HepG2 (cell line): ENCODE measurements around the gene USP36. TPM values are rescaled to one million over a fixed set of nuclear protein-coding genes. Genes with fewer than 3 reads are reported as not detected.

Experiments used
- ATF5 ChIP-seq: sonication (generic); formaldehyde crosslinking; IDR thresholded peaks from 2 replicates; pipeline ENCODE4 v1.4.0; 2020; ENCODE audit warnings: mild to moderate bottlenecking, low read depth, missing genetic modification reagents
- HNRNPLL ChIP-seq: fragments of 200-400 bp; formaldehyde crosslinking; IDR thresholded peaks from 2 replicates; pipeline ENCODE4 v1.6.1; 2017; ENCODE audit warnings: mild to moderate bottlenecking, low read depth, low read length; ENCODE audit not compliant: poor library complexity, severe bottlenecking
- KLF13 ChIP-seq: sonication (generic); formaldehyde crosslinking; IDR thresholded peaks from 2 replicates; pipeline ENCODE4 v1.4.0; 2020; ENCODE audit warnings: mild to moderate bottlenecking, missing genetic modification reagents
- MYC ChIP-seq: sonication (generic); formaldehyde crosslinking; IDR thresholded peaks from 2 replicates; pipeline ENCODE4 v1.9.0; 2021; ENCODE audit warnings: missing genetic modification reagents, borderline replicate concordance
- PAX8 ChIP-seq: sonication (generic); formaldehyde crosslinking; IDR thresholded peaks from 2 replicates; pipeline ENCODE4 v1.8.0; 2022; ENCODE audit warnings: mild to moderate bottlenecking, missing genetic modification reagents, borderline replicate concordance
- SALL1 ChIP-seq: sonication (generic); formaldehyde crosslinking; IDR thresholded peaks from 2 replicates; pipeline ENCODE4 v1.8.0; 2022; ENCODE audit warnings: mild to moderate bottlenecking, missing genetic modification reagents
- SRSF1 ChIP-seq: fragments of 200-400 bp; formaldehyde crosslinking; optimal IDR thresholded peaks from 2 replicates; pipeline ENCODE3; 2017; ENCODE audit warnings: mild to moderate bottlenecking, low read depth, low read length, moderate library complexity
- TBX2 ChIP-seq: sonication (generic); formaldehyde crosslinking; IDR thresholded peaks from 2 replicates; pipeline ENCODE4 v1.5.0; 2020; ENCODE audit warnings: missing genetic modification reagents, mild to moderate bottlenecking, borderline replicate concordance
- TFDP1 ChIP-seq: IDR thresholded peaks from 2 replicates; pipeline ENCODE4 v1.6.1; 2016; ENCODE audit warnings: missing compliant biosample characterization, missing genetic modification reagents, borderline replicate concordance
- TRAFD1 ChIP-seq: sonication (generic); formaldehyde crosslinking; IDR thresholded peaks from 2 replicates; pipeline ENCODE4 v1.5.1; 2020; ENCODE audit warnings: missing genetic modification reagents, mild to moderate bottlenecking, borderline replicate concordance
- ZBTB10 ChIP-seq: sonication (generic); formaldehyde crosslinking; IDR thresholded peaks from 2 replicates; pipeline ENCODE4 v1.4.0; 2020; ENCODE audit warnings: missing genetic modification reagents, borderline replicate concordance
- ZBTB49 ChIP-seq: sonication (generic); formaldehyde crosslinking; IDR thresholded peaks from 2 replicates; pipeline ENCODE4 v1.4.0; 2020; ENCODE audit warnings: missing genetic modification reagents, borderline replicate concordance
- ZNF687 ChIP-seq: sonication (generic); formaldehyde crosslinking; IDR thresholded peaks from 2 replicates; pipeline ENCODE4 v1.5.1; 2020; ENCODE audit warnings: mild to moderate bottlenecking, missing genetic modification reagents, moderate library complexity
- ZNF788 ChIP-seq: sonication (generic); formaldehyde crosslinking; IDR thresholded peaks from 2 replicates; pipeline ENCODE4 v1.5.0; 2020; ENCODE audit warnings: mild to moderate bottlenecking, missing genetic modification reagents, borderline replicate concordance
- polyA plus RNA-seq, 8 experiments: library from polyadenylated mRNA; depleted of rRNA in 3 of 8; stranded (reverse) in 7 of 8; unstranded in 1 of 8; fragments of >200 nt; fragmentation: Illumina TruSeq in 4 of 8; extraction: Trizol in 4 of 8; gene quantifications; 2 replicates each; pipeline versions ENCODE4 v1.2.1 to v1.2.3, GENCODE V29; 2011 to 2016; ENCODE audit warnings: low read depth in 4 of 8, missing spikeins in 1 of 8, mixed read lengths in 1 of 8; ENCODE audit not compliant: insufficient read depth in 1 of 8
- total RNA-seq, 5 experiments: library from RNA; depleted of rRNA; stranded (reverse); fragments of >200 nt; fragmentation: Illumina TruSeq; extraction: Trizol; gene quantifications; 2 replicates each; pipeline ENCODE4 v1.2.3, GENCODE V29; 2016; ENCODE audit warnings: low read depth in 1 of 5

The USP36 gene
- total and polyA plus RNA-seq, 2 of the 13 experiments (the other 11 are each of a cell fraction or from before 2014, with no cell fraction given), result 29.6 to 45.9 TPM

- TF ChIP-seq MYC (0 out of 2 replicates have a peak, but pooled peaks have one; percentile 0), HNRNPLL (peak; percentile 8), ZNF788 (CRISPR knock-in tag) (0 out of 2 replicates have a peak, but pooled peaks have one; percentile 8), TFDP1 (CRISPR knock-in tag) (0 out of 2 replicates have a peak, but pooled peaks have one; percentile 7), PAX8 (CRISPR knock-in tag) (no peak), TRAFD1 (no peak), ZNF687 (peak; percentile 4; the same call in 1 of the 2 replicates), ATF5 (CRISPR knock-in tag) (no peak), ZBTB49 (no peak), SRSF1 (peak; percentile 34), KLF13 (no peak), SALL1 (CRISPR knock-in tag) (0 out of 2 replicates have a peak, but pooled peaks have one; percentile 2), ZBTB10 (CRISPR knock-in tag) (no peak), TBX2 (CRISPR knock-in tag) (peak; percentile 36; the same call in 1 of the 2 replicates)
Measured at GRCh38 chr17:78884148-78884825, 43.7 kb upstream of the USP36 start (continued).
